Prostate gland (tissue), 2 donors: ENCODE results near the gene SEC23A. TPM values are rescaled to one million over a fixed set of nuclear protein-coding genes. Genes with fewer than 3 reads are reported as not detected.
"Not testable (repeated sequence)": the region's sequence is repeated elsewhere in the genome, so short reads cannot be mapped to it uniquely, and the experiment has no call there.

ENCODE experiments used
- DNase-seq: peaks from one replicate; pipeline ENCODE4 v3.0.0-alpha.2; 2019; ENCODE audit warnings: low spot score
- H3K27ac ChIP-seq, 2 donors: fragments of 200-600 bp; sonication (generic); 2 replicates each; pipeline ENCODE4 v1.5.1; 2017 to 2019
- H3K27me3 ChIP-seq: fragments of 200-600 bp; sonication (generic); replicated peaks from 2 replicates; pipeline ENCODE4 v1.5.1; 2019; ENCODE audit not compliant: insufficient read depth
- H3K36me3 ChIP-seq, 2 donors: fragments of 200-600 bp; sonication (generic); 1 replicate in 1 of 2; 2 replicates in 1 of 2; pipeline versions ENCODE4 v1.5.1 to v1.8.1; 2017 to 2019
- H3K4me1 ChIP-seq: fragments of 200-600 bp; sonication (generic); replicated peaks from 2 replicates; pipeline ENCODE4 v1.5.1; 2019
- H3K4me3 ChIP-seq, 2 donors: fragments of 200-600 bp; sonication (generic); 2 replicates each; pipeline ENCODE4 v1.5.1; 2017 to 2019
- H3K9me3 ChIP-seq: fragments of 200-600 bp; sonication (generic); 2 replicates; pipeline ENCODE4 v1.5.1; 2017
- CTCF ChIP-seq, 4 experiments: fragments of 200-600 bp in 2 of 4; fragments of 450-650 bp in 2 of 4; sonication (generic) in 2 of 4; IDR thresholded peaks; 1 replicate in 3 of 4; 2 replicates in 1 of 4; pipeline ENCODE4 v1.5.1; 2016 to 2019; ENCODE audit warnings: antibody characterized with exemption in 4 of 4, mild to moderate bottlenecking in 2 of 4, moderate library complexity in 2 of 4
- POLR2A ChIP-seq: fragments of 450-650 bp; IDR thresholded peaks from one replicate; pipeline ENCODE4 v1.6.1; 2016; ENCODE audit warnings: antibody characterized with exemption, mild to moderate bottlenecking
- POLR2AphosphoS5 ChIP-seq: sonication (generic); formaldehyde crosslinking; IDR thresholded peaks from one replicate; pipeline ENCODE4 v1.6.1; 2017; ENCODE audit warnings: antibody characterized with exemption
- WGBS: methylation state at CpG from one replicate; pipeline ENCODE4 v1.1.5; 2018; 5-methylcytosine and 5-hydroxymethylcytosine counted together
- intact Hi-C: fragments of 100-400 bp; cut with DNase I; formaldehyde crosslinking; loops from one replicate; pipeline ENCODE4 v1.14.2; 2022
- total RNA-seq, 2 donors: library from RNA; depleted of rRNA; stranded (reverse); fragments of >200 nt; gene quantifications; one replicate each; pipeline ENCODE4 v1.1.0, GENCODE V29; 2016

The SEC23A gene
- total RNA-seq, 2 donors from 2014 or later = 54.7 to 102 TPM

GRCh38 chr14:39099748-39100147 is 3.3 kb downstream of the SEC23A start:
- Histone ChIP-seq H3K4me3 (no peak overlapping the region), H3K4me1 (no peaks in the 10 kb centered on the region), H3K27me3 (no peaks in the 10 kb centered on the region), H3K9me3 (no peaks in the 10 kb centered on the region), H3K36me3 (no peaks in the 10 kb centered on the region), H3K27ac (no peak overlapping the region)
- no peak for DNase-seq
- intact Hi-C loops = loop anchor here (5.0 kb wide), 3 partner anchors 73 to 333 kb away; partner anchors contain the start of genes FBXO33 and TRAPPC6B
- TF ChIP-seq CTCF (IDR thresholded peaks at IDR 0.05) = no peak

DNA sequence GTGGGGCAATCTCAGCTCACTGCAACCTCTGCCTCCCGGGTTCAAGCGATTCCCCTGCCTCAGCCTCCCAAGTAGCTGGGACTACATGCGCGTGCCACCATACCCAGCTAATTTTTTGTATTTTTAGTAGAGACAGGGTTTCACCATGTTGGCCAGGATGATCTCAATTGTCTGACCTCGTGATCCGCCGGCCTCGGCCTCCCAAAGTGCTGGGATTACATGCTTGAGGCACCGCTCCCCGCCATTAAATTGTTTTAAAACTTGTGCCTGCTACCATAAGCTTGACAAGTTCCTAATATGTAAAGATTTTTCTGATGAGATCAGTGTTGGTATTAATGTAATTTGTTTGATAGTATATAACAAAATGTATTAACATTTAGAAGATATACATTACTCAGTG is 3.8 kb downstream of the SEC23A start:
- intact Hi-C loops = not testable (repeated sequence)
- 95% methylated on average over 10 of the region's 10 CpGs for WGBS

DNA sequence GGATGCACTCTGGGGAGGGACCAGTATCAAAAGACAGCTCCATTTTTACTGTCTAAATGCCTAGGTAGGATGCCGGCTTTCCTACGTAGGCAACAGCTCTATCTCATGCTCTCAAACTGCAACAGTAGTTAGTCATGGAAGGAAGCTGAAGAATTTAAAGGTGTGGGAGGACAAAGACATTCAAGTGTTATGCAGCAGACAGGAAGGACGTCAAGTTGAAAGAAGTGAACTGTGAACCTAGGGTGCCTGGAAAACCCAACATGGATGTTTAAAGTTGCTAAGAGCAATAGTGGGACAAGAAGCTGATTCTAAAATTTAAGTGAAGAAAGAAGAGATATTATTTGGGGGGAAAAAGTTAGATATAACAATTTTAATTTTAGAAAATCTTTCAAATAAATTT is 5.9 kb downstream of the SEC23A start:
- Histone ChIP-seq H3K27ac (no peak overlapping the region), H3K4me3 (no peak overlapping the region), H3K27me3 (no peaks in the 10 kb centered on the region), H3K4me1 (no peaks in the 10 kb centered on the region), H3K36me3 (no peaks in the 10 kb centered on the region), H3K9me3 (no peaks in the 10 kb centered on the region)
- 47% methylated on average over 3 of the region's 3 CpGs for WGBS
- intact Hi-C loops = no loop called here
- no peak for TF ChIP-seq CTCF (IDR thresholded peaks at IDR 0.05)
- TF ChIP-seq POLR2AphosphoS5 = no peak
- no peak for TF ChIP-seq POLR2A
- no peak for DNase-seq

More for the DNA sequence above, 3.8 kb downstream of the SEC23A start:
- H3K9me3 ChIP-seq, H3K4me1 ChIP-seq, H3K27ac ChIP-seq, H3K4me3 ChIP-seq, H3K27me3 ChIP-seq, DNase-seq, H3K36me3 ChIP-seq: not testable (repeated sequence)

GRCh38 chr14:39094515-39094914 is 8.5 kb downstream of the SEC23A start:
- Histone ChIP-seq H3K4me3 (no peak overlapping the region), H3K36me3 (no peaks in the 10 kb centered on the region), H3K9me3 (no peaks in the 10 kb centered on the region), H3K27ac (no peak overlapping the region), H3K27me3 (no peaks in the 10 kb centered on the region), H3K4me1 (no peaks in the 10 kb centered on the region)
- TF ChIP-seq POLR2AphosphoS5 (no peak), CTCF (IDR thresholded peaks at IDR 0.05) (no peak), POLR2A (no peak)
- no peak for DNase-seq
- intact Hi-C loops = no loop called here
- 90% methylated on average over 3 of the region's 3 CpGs for WGBS

GRCh38 chr14:39091716-39092115 is 11.3 kb downstream of the SEC23A start:
- Histone ChIP-seq H3K27ac (no peak overlapping the region), H3K27me3 (no peaks in the 10 kb centered on the region), H3K4me1 (no peaks in the 10 kb centered on the region), H3K9me3 (no peaks in the 10 kb centered on the region), H3K36me3 (no peaks in the 10 kb centered on the region), H3K4me3 (no peak overlapping the region)
- intact Hi-C loops = no loop called here
- WGBS = 74% methylated on average over 1 of the region's 1 CpG
- DNase-seq = no peak
- TF ChIP-seq CTCF (IDR thresholded peaks at IDR 0.05) = no peak
- no peak for TF ChIP-seq POLR2AphosphoS5
- TF ChIP-seq POLR2A = no peak
